BLaER1 (cell line): Measurements from ENCODE around the gene SDF4.

Source experiments
- H3K27ac ChIP-seq: shearing (Covaris generic); formaldehyde crosslinking; 2 replicates; pipeline ENCODE4 v1.8.1; 2022
- H3K27me3 ChIP-seq: shearing (Covaris generic); formaldehyde crosslinking; 2 replicates; pipeline ENCODE4 v1.8.1; 2022
- H3K36me3 ChIP-seq: shearing (Covaris generic); formaldehyde crosslinking; 2 replicates; pipeline ENCODE4 v1.8.1; 2022
- H3K4me1 ChIP-seq: shearing (Covaris generic); formaldehyde crosslinking; 2 replicates; pipeline ENCODE4 v1.8.1; 2022
- H3K4me2 ChIP-seq: shearing (Covaris generic); formaldehyde crosslinking; 2 replicates; pipeline ENCODE4 v1.8.1; 2022
- H3K4me3 ChIP-seq: shearing (Covaris generic); formaldehyde crosslinking; 2 replicates; pipeline ENCODE4 v1.8.1; 2022
- H3K9ac ChIP-seq: shearing (Covaris generic); formaldehyde crosslinking; 2 replicates; pipeline ENCODE4 v1.8.1; 2022
- H3K9me3 ChIP-seq: shearing (Covaris generic); formaldehyde crosslinking; 2 replicates; pipeline ENCODE4 v1.8.1; 2022
- H4K20me1 ChIP-seq: shearing (Covaris generic); formaldehyde crosslinking; 2 replicates; pipeline ENCODE4 v1.8.1; 2022
- Cebpa-rat ChIP-seq: shearing (Covaris generic); IDR thresholded peaks from 2 replicates; pipeline ENCODE4 v1.8.1; 2022

SDF4 gene

GRCh38 chr1:1215881-1216605 lies 15.8 kb downstream of the SDF4 start:
- H3K9me3 ChIP-seq = no peaks in the 10 kb centered on the region
- TF ChIP-seq Cebpa-rat = no peak
- H3K9ac ChIP-seq = no peak overlapping the region
- peaks cover 61% of the 10 kb centered on the region for H3K4me1 ChIP-seq
- no peak overlapping the region for H3K27ac ChIP-seq
- H3K27me3 ChIP-seq = peaks cover 6% of the 10 kb centered on the region; the same call in 1 of the 2 replicates
- peaks cover 61% of the 10 kb centered on the region for H3K36me3 ChIP-seq
- no peak overlapping the region; the same call in 1 of the 2 replicates for H3K4me2 ChIP-seq
- peaks cover 81% of the 10 kb centered on the region for H4K20me1 ChIP-seq
- no peak overlapping the region for H3K4me3 ChIP-seq

DNA sequence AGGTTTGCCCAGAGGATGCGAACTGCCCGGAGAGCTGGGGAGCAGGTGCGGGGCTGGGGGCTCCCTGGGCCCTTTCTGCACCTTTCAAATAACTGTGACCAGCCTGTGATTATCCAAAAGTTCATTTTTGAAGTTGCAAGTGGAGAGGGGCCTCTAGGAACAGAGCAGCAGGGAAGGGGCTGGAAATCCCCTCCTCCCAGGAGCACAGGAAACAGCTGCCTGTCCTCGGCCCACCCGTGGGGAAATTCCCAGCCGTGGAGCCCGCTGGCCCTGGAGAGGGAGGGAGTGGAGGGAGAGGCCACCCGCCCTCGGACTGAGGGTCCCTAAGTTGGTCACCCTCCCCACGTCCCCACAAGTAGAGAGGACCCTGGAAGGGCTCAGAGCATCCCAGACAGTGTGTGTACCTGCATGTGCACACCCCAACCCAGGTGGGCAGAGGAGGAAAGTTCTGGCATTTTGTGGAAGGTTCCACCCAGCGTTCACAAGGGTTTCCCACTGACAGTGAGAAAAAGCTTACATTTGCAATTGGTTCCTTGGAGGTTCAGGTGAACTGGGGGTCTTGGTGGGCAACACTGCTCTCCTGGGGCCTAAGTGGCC lies 16.6 kb downstream of the SDF4 start:
- peaks cover 53% of the 10 kb centered on the region for H3K36me3 ChIP-seq
- H4K20me1 ChIP-seq = peaks cover 73% of the 10 kb centered on the region
- H3K27ac ChIP-seq = no peak overlapping the region
- TF ChIP-seq Cebpa-rat = no peak
- H3K27me3 ChIP-seq = peaks cover 6% of the 10 kb centered on the region; the same call in 1 of the 2 replicates
- no peak overlapping the region for H3K4me3 ChIP-seq
- H3K4me1 ChIP-seq = peaks cover 70% of the 10 kb centered on the region
- no peaks in the 10 kb centered on the region for H3K9me3 ChIP-seq
- H3K4me2 ChIP-seq = peak overlapping the region; percentile 99
- H3K9ac ChIP-seq = no peak overlapping the region

DNA sequence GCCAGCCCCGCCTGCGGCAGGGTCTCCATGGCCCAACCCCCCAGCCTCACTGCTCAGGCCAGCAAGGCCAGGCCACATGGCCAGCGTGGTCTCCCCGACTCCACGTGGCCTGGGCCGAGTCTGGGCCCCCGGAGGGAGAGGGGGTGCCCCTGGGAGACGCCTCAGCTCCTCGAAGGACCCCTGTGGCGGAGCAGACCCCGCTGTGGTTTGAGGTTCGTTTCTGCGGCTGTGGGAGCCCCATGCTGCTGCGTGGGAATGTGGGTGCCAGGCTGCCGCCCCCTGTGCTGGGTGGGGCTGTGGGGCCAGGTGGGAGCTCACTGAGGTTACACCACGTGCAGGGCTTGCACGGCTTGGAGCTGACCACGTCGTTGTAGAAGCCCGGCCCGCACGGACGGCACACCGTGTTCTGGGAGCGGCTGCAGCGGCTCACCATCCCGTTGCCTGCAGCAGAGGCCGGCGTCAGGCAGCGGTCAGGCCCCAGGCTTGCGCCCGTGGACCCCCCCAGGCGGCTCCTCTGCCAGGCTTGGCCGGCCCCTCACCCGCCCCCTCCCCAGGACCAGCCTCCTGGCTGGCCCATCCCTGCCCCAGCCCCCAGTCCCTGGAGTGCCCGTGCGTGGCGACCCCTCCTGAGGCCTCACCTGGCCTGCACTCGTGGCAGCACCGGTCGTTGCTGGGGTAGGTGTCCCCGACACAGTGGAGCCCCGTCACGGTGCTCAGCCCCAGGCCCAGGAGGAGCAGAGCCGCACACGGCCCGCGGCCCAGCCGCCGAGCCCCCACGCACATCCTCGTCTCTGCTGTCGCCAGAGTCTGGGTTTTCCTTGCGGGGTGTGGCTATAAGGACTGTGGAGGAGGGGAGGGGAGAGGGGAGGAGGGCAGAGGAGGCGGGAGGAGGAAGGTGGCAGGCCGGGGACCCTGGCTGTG lies 18.2 kb downstream of the SDF4 start, which contains the start of gene TNFRSF4:
Gene TNFRSF4, minus strand, starts transcription at position 809 of the 921 bp plus-strand sequence. Its CDS starts 26 bp downstream, at position 783.
- peak within 1 kb of the TSS; percentile 38; the same call in 1 of the 2 replicates for H3K27ac ChIP-seq
- H3K9me3 ChIP-seq = no peaks in the 10 kb centered on the region
- H3K4me1 ChIP-seq = peaks cover 84% of the 10 kb centered on the region
- TF ChIP-seq Cebpa-rat = no peak
- H3K27me3 ChIP-seq = peaks cover 6% of the 10 kb centered on the region; the same call in 1 of the 2 replicates
- H3K4me2 ChIP-seq = peak within 1 kb of the TSS; percentile 99
- H3K4me3 ChIP-seq = peak within 1 kb of the TSS; percentile 43
- peaks cover 64% of the 10 kb centered on the region for H4K20me1 ChIP-seq
- H3K36me3 ChIP-seq = peaks cover 37% of the 10 kb centered on the region
- H3K9ac ChIP-seq = 0 out of 2 replicates have a peak within 1 kb of the TSS, but pooled peaks have one; percentile 38

- H3K4me2 ChIP-seq = peak overlapping the region; percentile 99
- peaks cover 90% of the 10 kb centered on the region for H3K4me1 ChIP-seq
- no peaks in the 10 kb centered on the region for H3K9me3 ChIP-seq
- peaks cover 60% of the 10 kb centered on the region for H4K20me1 ChIP-seq
- H3K27me3 ChIP-seq = peaks cover 6% of the 10 kb centered on the region; the same call in 1 of the 2 replicates
- 0 out of 2 replicates have a peak overlapping the region, but pooled peaks have one; percentile 38 for H3K9ac ChIP-seq
- H3K27ac ChIP-seq = peak overlapping the region; percentile 38; the same call in 1 of the 2 replicates
- peaks cover 30% of the 10 kb centered on the region for H3K36me3 ChIP-seq
- TF ChIP-seq Cebpa-rat = no peak
- H3K4me3 ChIP-seq = peak overlapping the region; percentile 43
Observed at GRCh38 chr1:1212780-1213344, 18.9 kb downstream of the SDF4 start.

DNA sequence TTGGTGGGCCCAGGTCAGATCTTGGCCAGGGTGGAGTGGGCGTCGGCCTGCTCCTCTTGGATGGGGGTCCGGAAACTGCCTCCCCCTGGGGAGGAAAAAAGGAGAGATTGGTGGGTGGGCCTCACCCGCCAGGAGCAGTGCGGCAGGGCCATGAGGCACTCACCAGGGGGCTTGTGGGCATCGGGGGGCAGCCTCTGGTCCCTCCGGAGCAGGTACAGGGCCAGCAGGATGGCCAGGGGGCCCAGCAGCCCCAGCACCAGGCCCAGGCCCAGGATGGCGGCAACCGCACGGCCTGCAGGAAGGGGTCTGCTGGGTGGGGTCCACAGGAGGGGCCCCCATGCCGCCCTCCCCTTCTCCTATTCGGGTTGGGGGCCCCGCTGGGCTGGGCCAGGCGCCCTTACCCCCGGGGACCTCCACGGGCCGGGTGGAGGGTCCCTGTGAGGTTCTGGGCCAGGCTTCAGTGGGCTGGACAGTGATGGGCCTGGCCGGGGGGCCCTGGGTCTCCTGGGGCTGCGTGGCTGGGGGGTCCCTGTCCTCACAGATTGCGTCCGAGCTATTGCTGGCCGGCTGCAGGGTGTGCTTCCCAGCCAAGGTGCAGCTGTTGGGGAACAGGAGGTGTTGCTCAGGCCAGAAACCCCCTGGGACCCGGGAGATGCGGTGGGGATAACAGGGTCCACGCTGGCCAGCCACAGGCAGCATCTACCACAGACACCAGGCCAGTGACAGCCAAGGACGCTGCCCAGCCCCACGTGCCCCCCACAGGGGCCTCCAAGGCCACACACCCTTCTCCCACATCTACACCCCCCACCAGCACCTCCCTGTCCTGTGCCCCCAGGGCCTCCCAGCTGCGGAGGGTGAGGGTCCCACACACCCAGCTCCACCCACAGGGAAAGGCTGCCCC lies 20.0 kb downstream of the SDF4 start:
- H3K4me3 ChIP-seq = peak overlapping the region; percentile 14; the same call in 1 of the 2 replicates
- H3K4me1 ChIP-seq = peaks cover 97% of the 10 kb centered on the region
- no peak overlapping the region for H3K9ac ChIP-seq

DNA sequence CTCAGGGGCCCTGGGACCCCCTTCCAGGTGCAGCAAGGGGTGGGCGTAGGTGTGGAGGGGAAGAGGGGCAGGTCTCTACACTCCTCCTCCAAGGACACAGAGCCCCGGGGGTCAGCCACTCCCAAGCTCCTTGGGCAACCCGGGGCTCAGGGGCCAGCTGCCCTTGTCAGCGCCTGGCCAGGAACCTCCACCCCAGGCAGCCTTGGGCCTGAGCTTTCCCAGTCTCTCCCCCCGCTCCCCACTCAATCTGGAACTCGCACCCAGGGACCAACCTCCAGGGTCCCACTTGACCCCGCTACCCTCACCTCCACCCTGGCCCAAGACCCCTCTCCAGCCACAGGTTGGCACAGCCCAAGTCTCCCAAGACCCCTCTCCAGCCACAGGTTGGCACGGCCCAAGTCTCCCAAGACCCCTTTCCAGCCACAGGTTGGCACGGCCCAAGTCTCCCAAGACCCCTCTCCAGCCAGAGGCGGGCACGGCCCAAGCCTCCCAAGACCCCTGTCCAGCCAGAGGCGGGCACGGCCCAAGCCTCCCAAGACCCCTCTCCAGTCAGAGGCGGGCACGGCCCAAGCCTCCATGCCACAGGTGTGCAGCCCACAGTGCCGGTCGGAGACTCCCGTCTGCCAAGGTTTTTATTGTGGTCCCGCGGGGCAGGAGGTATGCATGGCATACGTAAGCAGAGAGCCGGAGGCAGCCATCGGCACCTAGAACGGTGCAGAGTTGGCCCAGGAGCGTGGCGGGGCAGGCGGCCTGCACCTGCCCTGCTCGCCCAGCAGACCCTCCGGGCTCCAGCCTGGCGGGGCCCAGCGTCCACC lies 20.9 kb downstream of the SDF4 start:
- Histone ChIP-seq H3K27me3 (peaks cover 21% of the 10 kb centered on the region), H3K4me2 (peak overlapping the region; percentile 99), H3K4me3 (no peak overlapping the region), H3K9me3 (no peaks in the 10 kb centered on the region), H3K27ac (no peak overlapping the region), H3K4me1 (peaks cover 97% of the 10 kb centered on the region), H3K36me3 (peaks cover 10% of the 10 kb centered on the region), H3K9ac (no peak overlapping the region), H4K20me1 (peaks cover 45% of the 10 kb centered on the region)
- TF ChIP-seq Cebpa-rat = no peak

More for the DNA sequence above, 20.0 kb downstream of the SDF4 start:
- H3K4me2 ChIP-seq = peak overlapping the region; percentile 99
- H4K20me1 ChIP-seq = peaks cover 50% of the 10 kb centered on the region
- no peak for TF ChIP-seq Cebpa-rat
- peaks cover 12% of the 10 kb centered on the region for H3K27me3 ChIP-seq
- peaks cover 19% of the 10 kb centered on the region for H3K36me3 ChIP-seq
- peak overlapping the region; percentile 46 for H3K27ac ChIP-seq
- no peaks in the 10 kb centered on the region for H3K9me3 ChIP-seq

DNA sequence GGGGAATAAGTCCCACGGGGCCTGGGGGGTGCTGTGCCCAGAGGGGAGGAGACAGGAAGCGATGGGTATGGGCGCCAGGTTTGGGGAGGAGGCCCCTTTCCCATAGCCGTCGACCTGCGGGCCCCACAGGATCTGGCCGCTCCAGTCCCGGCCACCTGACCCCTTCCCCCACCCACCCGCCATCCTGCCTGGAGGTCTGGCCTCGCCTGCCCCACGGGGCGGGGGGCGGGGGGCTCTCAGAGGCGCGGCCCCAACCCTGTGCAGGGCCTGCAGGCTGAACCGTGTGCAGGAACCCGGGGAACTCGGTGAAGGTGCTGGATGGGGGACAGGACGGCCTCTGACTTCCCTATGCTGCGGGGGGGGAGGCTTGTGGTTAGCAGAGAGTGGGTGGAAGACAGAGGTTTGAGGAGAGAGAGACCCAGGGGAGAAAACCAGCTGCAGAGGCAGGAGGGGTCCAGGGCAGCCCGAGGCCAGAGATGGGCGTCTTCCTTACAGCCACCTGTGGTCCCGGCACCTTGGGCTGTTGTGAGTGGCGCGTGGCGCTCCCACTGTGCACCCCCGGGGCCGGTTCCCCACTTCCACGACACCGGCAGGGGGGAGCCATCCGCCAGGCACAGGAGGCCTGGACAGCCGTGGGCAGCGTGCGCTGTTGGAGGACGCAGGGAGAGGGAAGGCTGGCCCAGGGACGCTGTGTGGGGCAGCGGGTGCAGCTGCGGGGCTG lies 22.9 kb downstream of the SDF4 start:
- H3K27ac ChIP-seq = peak overlapping the region; percentile 79
- peak overlapping the region; percentile 99 for H3K4me2 ChIP-seq
- H4K20me1 ChIP-seq = peaks cover 36% of the 10 kb centered on the region
- TF ChIP-seq Cebpa-rat = no peak
- H3K4me1 ChIP-seq = peaks cover 90% of the 10 kb centered on the region
- H3K4me3 ChIP-seq = peak overlapping the region; percentile 49
- H3K9me3 ChIP-seq = no peaks in the 10 kb centered on the region
- H3K27me3 ChIP-seq = peaks cover 30% of the 10 kb centered on the region
- no peaks in the 10 kb centered on the region for H3K36me3 ChIP-seq
- peak overlapping the region; percentile 53; the same call in 1 of the 2 replicates for H3K9ac ChIP-seq
